Calu3 (cell line): ENCODE results near the gene SLC35A3. TPM values are rescaled to one million over a fixed set of nuclear protein-coding genes. Genes with fewer than 3 reads are reported as not detected.

Source experiments
- BruUV-seq: library from RNA; stranded (reverse); fragments of 400-500 nt; replicated peaks from 2 replicates; lab custom pipeline; 2021; lab: Mats Ljungman, UMichigan
- CTCF ChIA-PET: fragments of 300-600 bp; sonication (Branson Sonifier 250); formaldehyde crosslinking; loops from one replicate; lab custom pipeline; 2022; ENCODE audit warnings: antibody characterized with exemption; lab: Charles Lee
- DNase-seq: peaks from one replicate; pipeline ENCODE4 v3.0.0; 2022
- H3K27ac Mint-ChIP-seq: one replicate; pipeline ENCODE4 v1.8.0; 2022; ENCODE audit warnings: mixed read lengths; ENCODE audit not compliant: unreplicated experiment
- H3K27me3 Mint-ChIP-seq: one replicate; pipeline ENCODE4 v1.8.0; 2022; ENCODE audit warnings: mixed read lengths; ENCODE audit not compliant: unreplicated experiment
- H3K36me3 Mint-ChIP-seq: one replicate; pipeline ENCODE4 v1.8.0; 2022; ENCODE audit warnings: mild to moderate bottlenecking, moderate library complexity, mixed read lengths; ENCODE audit not compliant: insufficient read depth, unreplicated experiment
- H3K4me1 Mint-ChIP-seq: one replicate; pipeline ENCODE4 v1.8.0; 2022; ENCODE audit warnings: mild to moderate bottlenecking, low read depth, mixed read lengths; ENCODE audit not compliant: unreplicated experiment
- H3K4me3 Mint-ChIP-seq: one replicate; pipeline ENCODE4 v1.8.0; 2022; ENCODE audit warnings: mild to moderate bottlenecking, low read depth, moderate library complexity, mixed read lengths; ENCODE audit not compliant: unreplicated experiment
- H3K9me3 Mint-ChIP-seq: one replicate; pipeline ENCODE4 v1.8.0; 2022; ENCODE audit warnings: low read depth, mixed read lengths; ENCODE audit not compliant: unreplicated experiment
- intact Hi-C: fragments of 100-400 bp; cut with micrococcal nuclease; formaldehyde crosslinking; loops from one replicate; pipeline ENCODE4 v1.10.0; 2022; ENCODE audit not compliant: unreplicated experiment
- total RNA-seq: library from RNA; stranded (reverse); gene quantifications from 2 replicates; pipeline ENCODE4 v1.2.3, GENCODE V29; 2022
- TF ChIP-seq, protein P1 (sequence below): fragments of 200-600 bp; IDR thresholded peaks from one replicate; pipeline ENCODE4 v1.8.0; 2022; ENCODE audit warnings: antibody characterized with exemption; ENCODE audit not compliant: unreplicated experiment

The SLC35A3 gene
- total RNA-seq, 1 experiment from 2014 or later: 31.2 TPM

DNA sequence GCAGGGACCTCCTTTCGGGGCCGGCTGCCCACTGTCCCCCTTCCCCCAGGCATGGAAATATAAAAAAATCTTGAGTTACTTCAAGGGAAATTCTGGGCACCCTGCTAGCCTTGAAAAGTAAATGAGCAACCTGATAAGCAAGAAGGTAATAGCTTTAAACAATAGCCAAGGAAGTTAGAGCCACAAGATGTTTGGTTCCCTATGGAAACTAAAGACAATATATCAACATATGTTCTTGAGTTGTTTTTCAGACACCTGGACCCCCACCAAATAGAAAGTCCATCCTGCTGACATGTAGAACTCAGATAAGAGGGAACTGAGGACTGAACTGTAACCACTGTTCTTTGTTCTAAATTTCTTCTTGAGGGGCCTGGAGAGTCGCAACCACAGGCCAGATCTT lies 19.3 kb upstream of the SLC35A3 start:
- no peak overlapping the region for H3K27ac Mint-ChIP-seq
- TF ChIP-seq, protein P1, sequence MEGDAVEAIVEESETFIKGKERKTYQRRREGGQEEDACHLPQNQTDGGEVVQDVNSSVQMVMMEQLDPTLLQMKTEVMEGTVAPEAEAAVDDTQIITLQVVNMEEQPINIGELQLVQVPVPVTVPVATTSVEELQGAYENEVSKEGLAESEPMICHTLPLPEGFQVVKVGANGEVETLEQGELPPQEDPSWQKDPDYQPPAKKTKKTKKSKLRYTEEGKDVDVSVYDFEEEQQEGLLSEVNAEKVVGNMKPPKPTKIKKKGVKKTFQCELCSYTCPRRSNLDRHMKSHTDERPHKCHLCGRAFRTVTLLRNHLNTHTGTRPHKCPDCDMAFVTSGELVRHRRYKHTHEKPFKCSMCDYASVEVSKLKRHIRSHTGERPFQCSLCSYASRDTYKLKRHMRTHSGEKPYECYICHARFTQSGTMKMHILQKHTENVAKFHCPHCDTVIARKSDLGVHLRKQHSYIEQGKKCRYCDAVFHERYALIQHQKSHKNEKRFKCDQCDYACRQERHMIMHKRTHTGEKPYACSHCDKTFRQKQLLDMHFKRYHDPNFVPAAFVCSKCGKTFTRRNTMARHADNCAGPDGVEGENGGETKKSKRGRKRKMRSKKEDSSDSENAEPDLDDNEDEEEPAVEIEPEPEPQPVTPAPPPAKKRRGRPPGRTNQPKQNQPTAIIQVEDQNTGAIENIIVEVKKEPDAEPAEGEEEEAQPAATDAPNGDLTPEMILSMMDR: no peak
- H3K27me3 Mint-ChIP-seq: no peaks in the 10 kb centered on the region
- no peak for DNase-seq
- H3K4me3 Mint-ChIP-seq: no peak overlapping the region
- intact Hi-C loops: no loop called here
- CTCF ChIA-PET: no interaction called here
- H3K36me3 Mint-ChIP-seq: no peaks in the 10 kb centered on the region
- H3K9me3 Mint-ChIP-seq: no peaks in the 10 kb centered on the region
- no TSS peak for BruUV-seq
- no peaks in the 10 kb centered on the region for H3K4me1 Mint-ChIP-seq

DNA sequence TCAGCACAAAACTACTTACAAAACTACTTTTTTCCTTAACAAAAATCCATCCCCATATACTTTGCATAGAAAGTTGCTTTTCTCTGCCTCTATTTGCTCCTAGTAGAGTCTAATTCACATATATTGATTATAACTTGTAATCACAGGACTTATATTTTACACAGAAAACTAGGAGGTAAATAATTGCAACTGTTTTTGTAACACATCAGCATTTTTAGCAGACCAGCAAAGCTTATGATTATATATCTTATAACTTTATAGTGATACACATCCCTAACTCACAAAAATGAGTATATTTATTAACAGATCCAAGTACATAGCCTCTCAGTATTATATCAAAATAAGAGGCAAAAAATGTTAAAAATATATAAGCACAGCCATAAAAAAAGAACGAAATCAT lies 17.3 kb upstream of the SLC35A3 start:
- CTCF ChIA-PET: no interaction called here
- no peaks in the 10 kb centered on the region for H3K4me1 Mint-ChIP-seq
- no peak for DNase-seq

DNA sequence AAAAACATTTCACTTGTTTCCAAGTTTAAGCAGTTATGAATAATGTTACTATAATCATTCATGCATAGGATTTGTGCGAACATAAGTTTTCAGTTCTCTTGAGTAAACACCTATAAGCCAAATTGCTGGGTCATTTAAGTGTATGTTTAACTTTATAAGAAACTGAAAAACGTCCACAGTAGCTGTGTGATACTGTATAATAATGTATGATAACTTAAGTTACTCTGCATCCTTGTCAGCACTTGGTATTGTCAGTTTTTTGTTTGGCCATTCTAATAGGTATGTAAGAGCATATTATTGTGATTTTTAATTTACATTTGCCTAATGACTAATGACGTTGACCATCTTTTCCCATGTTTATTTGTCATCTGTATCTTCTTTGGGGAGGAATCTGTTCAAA lies 14.4 kb upstream of the SLC35A3 start:
- Mint-ChIP-seq H3K4me3 (no peak overlapping the region), H3K27ac (no peak overlapping the region), H3K4me1 (no peaks in the 10 kb centered on the region), H3K27me3 (no peaks in the 10 kb centered on the region), H3K9me3 (no peaks in the 10 kb centered on the region), H3K36me3 (no peaks in the 10 kb centered on the region)
- BruUV-seq: no TSS peak
- DNase-seq: no peak
- CTCF ChIA-PET: no interaction called here
- intact Hi-C loops: no loop called here
- TF ChIP-seq, protein P1: no peak

More for the DNA sequence above, 17.3 kb upstream of the SLC35A3 start:
- no TSS peak for BruUV-seq
- Mint-ChIP-seq H3K9me3 (no peaks in the 10 kb centered on the region), H3K4me3 (no peak overlapping the region), H3K27ac (no peak overlapping the region), H3K27me3 (no peaks in the 10 kb centered on the region), H3K36me3 (no peaks in the 10 kb centered on the region)
- TF ChIP-seq, protein P1: no peak
- intact Hi-C loops: no loop called here

DNA sequence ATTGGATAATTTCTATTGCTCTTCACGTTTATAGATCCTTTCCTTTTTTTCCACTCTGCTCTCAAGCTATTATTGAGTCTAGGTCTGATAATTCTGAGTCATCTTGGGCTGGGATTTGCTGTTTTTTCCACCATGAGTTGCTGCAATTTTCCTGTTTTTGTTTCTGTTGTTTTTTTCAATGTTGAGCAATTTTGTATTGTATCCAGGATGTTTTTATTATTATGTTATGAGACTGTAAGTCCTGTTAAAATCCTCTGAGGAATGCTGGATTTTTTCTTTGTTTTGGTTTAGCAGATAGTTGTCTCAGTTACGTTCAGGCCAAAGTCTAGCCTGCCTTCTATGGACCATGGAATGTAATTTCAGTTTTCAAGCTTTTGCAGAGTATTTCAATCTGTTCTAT lies 13.0 kb upstream of the SLC35A3 start:
- no peaks in the 10 kb centered on the region for H3K4me1 Mint-ChIP-seq
- H3K9me3 Mint-ChIP-seq: no peaks in the 10 kb centered on the region
- no peak overlapping the region for H3K4me3 Mint-ChIP-seq
- no peaks in the 10 kb centered on the region for H3K36me3 Mint-ChIP-seq
- DNase-seq: no peak
- TF ChIP-seq, protein P1: no peak
- intact Hi-C loops: no loop called here
- no TSS peak for BruUV-seq
- H3K27me3 Mint-ChIP-seq: no peaks in the 10 kb centered on the region
- CTCF ChIA-PET: no interaction called here
- no peak overlapping the region for H3K27ac Mint-ChIP-seq
